Measurements from ENCODE around the gene HES1. TPM values are rescaled to one million over a fixed set of nuclear protein-coding genes. Genes with fewer than 3 reads are reported as not detected.

Gene HES1
- total and polyA plus RNA-seq, 4 donors, result 5.3 to 12.5 (median 9.0) TPM

DNA sequence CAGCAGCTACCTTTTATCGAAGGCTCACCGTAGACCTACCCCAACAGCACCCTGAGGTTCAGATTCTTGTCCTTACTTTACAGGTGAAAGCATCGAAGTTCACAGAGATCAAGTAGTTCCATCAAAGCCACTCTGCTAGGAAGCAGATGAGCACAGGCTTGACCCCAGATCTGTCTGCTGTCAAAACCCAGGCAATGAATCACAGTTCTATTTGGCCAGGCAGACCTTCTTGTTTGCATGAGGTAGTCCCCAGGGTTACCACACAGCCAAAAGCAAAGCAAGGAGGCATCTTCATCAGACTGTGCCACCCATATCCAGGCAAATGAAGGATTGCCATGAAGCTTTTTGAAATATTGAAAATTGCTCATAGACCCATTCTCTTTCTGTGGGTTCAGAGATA is 33.0 kb downstream of the HES1 start (continued):
- TF ChIP-seq, protein P1, sequence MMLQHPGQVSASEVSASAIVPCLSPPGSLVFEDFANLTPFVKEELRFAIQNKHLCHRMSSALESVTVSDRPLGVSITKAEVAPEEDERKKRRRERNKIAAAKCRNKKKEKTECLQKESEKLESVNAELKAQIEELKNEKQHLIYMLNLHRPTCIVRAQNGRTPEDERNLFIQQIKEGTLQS (IDR thresholded peaks at IDR 0.05), result no peak
- no peak for TF ChIP-seq FOXA2 (IDR thresholded peaks at IDR 0.05)
- TF ChIP-seq HNF4G (IDR thresholded peaks at IDR 0.05), result no peak
- TF ChIP-seq, protein P2, sequence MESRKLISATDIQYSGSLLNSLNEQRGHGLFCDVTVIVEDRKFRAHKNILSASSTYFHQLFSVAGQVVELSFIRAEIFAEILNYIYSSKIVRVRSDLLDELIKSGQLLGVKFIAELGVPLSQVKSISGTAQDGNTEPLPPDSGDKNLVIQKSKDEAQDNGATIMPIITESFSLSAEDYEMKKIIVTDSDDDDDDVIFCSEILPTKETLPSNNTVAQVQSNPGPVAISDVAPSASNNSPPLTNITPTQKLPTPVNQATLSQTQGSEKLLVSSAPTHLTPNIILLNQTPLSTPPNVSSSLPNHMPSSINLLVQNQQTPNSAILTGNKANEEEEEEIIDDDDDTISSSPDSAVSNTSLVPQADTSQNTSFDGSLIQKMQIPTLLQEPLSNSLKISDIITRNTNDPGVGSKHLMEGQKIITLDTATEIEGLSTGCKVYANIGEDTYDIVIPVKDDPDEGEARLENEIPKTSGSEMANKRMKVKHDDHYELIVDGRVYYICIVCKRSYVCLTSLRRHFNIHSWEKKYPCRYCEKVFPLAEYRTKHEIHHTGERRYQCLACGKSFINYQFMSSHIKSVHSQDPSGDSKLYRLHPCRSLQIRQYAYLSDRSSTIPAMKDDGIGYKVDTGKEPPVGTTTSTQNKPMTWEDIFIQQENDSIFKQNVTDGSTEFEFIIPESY (IDR thresholded peaks at IDR 0.05), result no peak
- TF ChIP-seq YY1 (IDR thresholded peaks at IDR 0.05), result no peak
- no peak for TF ChIP-seq FOXA1 (IDR thresholded peaks at IDR 0.05)
- no peak for TF ChIP-seq EGR1 (IDR thresholded peaks at IDR 0.05; ENCODE audit: low read depth in 2 of 2)
- TF ChIP-seq TAF1 (conservative IDR thresholded peaks at IDR 0.05), result no peak
- no peak for TF ChIP-seq NR2F2 (IDR thresholded peaks at IDR 0.05)
- TF ChIP-seq JUND (IDR thresholded peaks at IDR 0.05), result no peak
- TF ChIP-seq SP1 (IDR thresholded peaks at IDR 0.05), result no peak

DNA sequence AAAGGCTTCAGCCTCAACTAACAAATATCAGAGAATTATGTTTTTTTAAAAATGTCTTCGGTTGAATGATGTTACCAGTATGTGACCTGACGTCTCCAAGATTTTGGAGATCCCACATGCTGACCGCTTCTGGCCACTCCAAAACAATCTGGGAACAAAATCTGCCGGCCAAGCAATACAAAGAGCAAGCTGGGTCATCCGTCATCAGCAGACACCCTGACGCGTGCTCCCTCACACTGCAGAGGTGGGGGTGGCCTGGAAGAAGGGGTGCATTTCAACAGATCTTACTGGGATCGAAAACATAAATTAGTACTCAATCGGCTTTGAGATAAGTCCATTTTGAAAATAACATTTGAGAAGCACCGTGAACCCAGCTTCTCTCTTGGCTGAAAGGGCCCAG is 33.6 kb downstream of the HES1 start:
- TF ChIP-seq EGR1 (IDR thresholded peaks at IDR 0.05; ENCODE audit: low read depth in 2 of 2), result no peak
- TF ChIP-seq, protein P2 (IDR thresholded peaks at IDR 0.05), result no peak
- TF ChIP-seq, protein P1 (IDR thresholded peaks at IDR 0.05), result no peak
- TF ChIP-seq YY1 (IDR thresholded peaks at IDR 0.05), result no peak
- no peak for TF ChIP-seq TAF1 (conservative IDR thresholded peaks at IDR 0.05)
- no peak for TF ChIP-seq HNF4G (IDR thresholded peaks at IDR 0.05)
- TF ChIP-seq RXRA (IDR thresholded peaks at IDR 0.05), result no peak
- TF ChIP-seq, protein P3, sequence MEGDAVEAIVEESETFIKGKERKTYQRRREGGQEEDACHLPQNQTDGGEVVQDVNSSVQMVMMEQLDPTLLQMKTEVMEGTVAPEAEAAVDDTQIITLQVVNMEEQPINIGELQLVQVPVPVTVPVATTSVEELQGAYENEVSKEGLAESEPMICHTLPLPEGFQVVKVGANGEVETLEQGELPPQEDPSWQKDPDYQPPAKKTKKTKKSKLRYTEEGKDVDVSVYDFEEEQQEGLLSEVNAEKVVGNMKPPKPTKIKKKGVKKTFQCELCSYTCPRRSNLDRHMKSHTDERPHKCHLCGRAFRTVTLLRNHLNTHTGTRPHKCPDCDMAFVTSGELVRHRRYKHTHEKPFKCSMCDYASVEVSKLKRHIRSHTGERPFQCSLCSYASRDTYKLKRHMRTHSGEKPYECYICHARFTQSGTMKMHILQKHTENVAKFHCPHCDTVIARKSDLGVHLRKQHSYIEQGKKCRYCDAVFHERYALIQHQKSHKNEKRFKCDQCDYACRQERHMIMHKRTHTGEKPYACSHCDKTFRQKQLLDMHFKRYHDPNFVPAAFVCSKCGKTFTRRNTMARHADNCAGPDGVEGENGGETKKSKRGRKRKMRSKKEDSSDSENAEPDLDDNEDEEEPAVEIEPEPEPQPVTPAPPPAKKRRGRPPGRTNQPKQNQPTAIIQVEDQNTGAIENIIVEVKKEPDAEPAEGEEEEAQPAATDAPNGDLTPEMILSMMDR (IDR thresholded peaks at IDR 0.05; ENCODE audit: low read depth, low read length, missing input control), result no peak
- TF ChIP-seq FOXA1 (IDR thresholded peaks at IDR 0.05), result no peak
- no peak for TF ChIP-seq HNF4A (conservative IDR thresholded peaks at IDR 0.05)
- TF ChIP-seq JUND (IDR thresholded peaks at IDR 0.05), result no peak
- TF ChIP-seq GABPA (IDR thresholded peaks at IDR 0.05 in 1 of 2, conservative IDR thresholded peaks at IDR 0.05 in 1 of 2), result no peak
- TF ChIP-seq, protein P4, sequence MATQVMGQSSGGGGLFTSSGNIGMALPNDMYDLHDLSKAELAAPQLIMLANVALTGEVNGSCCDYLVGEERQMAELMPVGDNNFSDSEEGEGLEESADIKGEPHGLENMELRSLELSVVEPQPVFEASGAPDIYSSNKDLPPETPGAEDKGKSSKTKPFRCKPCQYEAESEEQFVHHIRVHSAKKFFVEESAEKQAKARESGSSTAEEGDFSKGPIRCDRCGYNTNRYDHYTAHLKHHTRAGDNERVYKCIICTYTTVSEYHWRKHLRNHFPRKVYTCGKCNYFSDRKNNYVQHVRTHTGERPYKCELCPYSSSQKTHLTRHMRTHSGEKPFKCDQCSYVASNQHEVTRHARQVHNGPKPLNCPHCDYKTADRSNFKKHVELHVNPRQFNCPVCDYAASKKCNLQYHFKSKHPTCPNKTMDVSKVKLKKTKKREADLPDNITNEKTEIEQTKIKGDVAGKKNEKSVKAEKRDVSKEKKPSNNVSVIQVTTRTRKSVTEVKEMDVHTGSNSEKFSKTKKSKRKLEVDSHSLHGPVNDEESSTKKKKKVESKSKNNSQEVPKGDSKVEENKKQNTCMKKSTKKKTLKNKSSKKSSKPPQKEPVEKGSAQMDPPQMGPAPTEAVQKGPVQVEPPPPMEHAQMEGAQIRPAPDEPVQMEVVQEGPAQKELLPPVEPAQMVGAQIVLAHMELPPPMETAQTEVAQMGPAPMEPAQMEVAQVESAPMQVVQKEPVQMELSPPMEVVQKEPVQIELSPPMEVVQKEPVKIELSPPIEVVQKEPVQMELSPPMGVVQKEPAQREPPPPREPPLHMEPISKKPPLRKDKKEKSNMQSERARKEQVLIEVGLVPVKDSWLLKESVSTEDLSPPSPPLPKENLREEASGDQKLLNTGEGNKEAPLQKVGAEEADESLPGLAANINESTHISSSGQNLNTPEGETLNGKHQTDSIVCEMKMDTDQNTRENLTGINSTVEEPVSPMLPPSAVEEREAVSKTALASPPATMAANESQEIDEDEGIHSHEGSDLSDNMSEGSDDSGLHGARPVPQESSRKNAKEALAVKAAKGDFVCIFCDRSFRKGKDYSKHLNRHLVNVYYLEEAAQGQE (IDR thresholded peaks at IDR 0.05), result no peak
- Histone ChIP-seq H3K4me1 (ENCODE audit: control insufficient read depth in 4 of 4, insufficient read depth in 4 of 4, low read length in 3 of 4) (peaks cover 0 to 15% (median 4%) of the 10 kb centered on the region in 4 donors), H3K27me3 (ENCODE audit: control insufficient read depth in 4 of 4, insufficient read depth in 4 of 4, low read length in 3 of 4) (no peaks in the 10 kb centered on the region), H3K36me3 (ENCODE audit: control insufficient read depth in 4 of 4, insufficient read depth in 3 of 4, low read depth in 1 of 4, low read length in 3 of 4) (no peaks in the 10 kb centered on the region), H3K9me3 (ENCODE audit: control insufficient read depth in 4 of 4, low read length in 3 of 4) (no peaks in the 10 kb centered on the region), H3K9ac (ENCODE audit: low read depth in 1 of 2, low read length in 2 of 2) (no peak overlapping the region), H3K27ac (ENCODE audit: low read depth in 1 of 2, low read length in 2 of 2) (no peak overlapping the region), H3K4me3 (ENCODE audit: low read depth in 1 of 3, low read length in 3 of 3) (no peak overlapping the region)
- WGBS, result 92% methylated on average over 10 of the region's 10 CpGs
- no peak for DNase-seq (ENCODE audit: low spot score)
